MM.1S (cell line): ENCODE data around the gene ADGRL3.

Experiments
- EZH2 ChIP-seq: fragments of 300-600 bp; sonication (generic); optimal IDR thresholded peaks from 2 replicates; pipeline ENCODE3; 2017; ENCODE audit warnings: low read depth, mild to moderate bottlenecking, antibody characterized with exemption, low read length, mixed read lengths
- EZH2phosphoT487 ChIP-seq: fragments of 300-600 bp; sonication (generic); IDR thresholded peaks from 2 replicates; pipeline ENCODE4 v1.6.1; 2018; ENCODE audit warnings: antibody characterized with exemption, low read length

- TF ChIP-seq EZH2phosphoT487 (no peak), EZH2 (no peak)
Measured at GRCh38 chr4:61489927-61490326, 289.8 kb downstream of the ADGRL3 start.
